ENCODE data around the gene RARB.

- no peak for TF ChIP-seq CTCF (IDR thresholded peaks at IDR 0.05)
- TF ChIP-seq ZFX (IDR thresholded peaks at IDR 0.05; ENCODE audit: borderline replicate concordance) = no peak
Measured at GRCh38 chr3:25455441-25456132, 27.5 kb downstream of the RARB start.

Data from 22Rv1 (cell line).